ENCODE measurements around the gene CTXND2.
"Not testable (repeated sequence)": the region's sequence is repeated elsewhere in the genome, so short reads cannot be mapped to it uniquely, and the experiment has no call there.

Gene CTXND2

GRCh38 chr1:150887018-150887417 lies at the start of gene CTXND2:
TSS of gene CTXND2 (plus strand) at chr1:150887136. CDS start at chr1:150912315, 25,179 bp downstream.
- DNase-seq = no peak

DNA sequence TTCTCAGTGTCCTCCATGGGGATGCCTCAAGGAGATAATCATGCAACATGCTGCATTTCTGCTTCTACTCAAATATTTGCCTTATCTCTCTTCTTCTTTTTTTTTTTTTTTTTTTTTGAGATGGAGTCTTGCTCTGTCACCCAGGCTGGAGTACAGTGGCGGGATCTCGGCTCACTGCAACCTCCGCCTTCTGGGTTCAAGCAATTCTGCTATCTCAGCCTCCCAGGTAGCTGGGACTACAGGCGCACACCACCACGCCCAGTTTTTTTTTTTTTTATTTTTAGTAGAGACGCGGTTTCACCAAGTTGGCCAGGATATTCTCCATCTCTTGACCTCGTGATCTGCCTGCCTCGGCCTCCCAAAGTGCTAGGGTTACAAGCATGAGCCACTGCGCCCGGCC lies 46.1 kb upstream of the CTXND2 start:
- not testable (repeated sequence) for DNase-seq

DNA sequence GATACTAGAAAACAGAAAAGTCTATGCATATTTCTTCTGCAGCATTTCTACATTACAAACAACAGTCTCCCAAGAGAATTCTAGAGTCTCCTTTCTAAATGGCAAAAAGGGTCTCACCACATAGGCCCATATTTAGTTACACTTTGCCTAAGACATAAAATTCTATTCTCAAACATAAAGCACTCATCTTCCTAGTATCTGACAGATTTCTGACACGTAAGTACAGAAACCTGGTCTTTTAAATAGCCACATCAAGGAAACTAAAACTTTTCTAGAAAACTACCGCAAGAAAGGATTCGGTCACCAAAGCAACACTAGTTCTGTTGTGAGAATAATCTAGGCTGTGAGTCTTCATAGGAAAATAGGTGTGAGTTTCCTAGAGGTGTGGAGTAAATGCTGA lies 45.3 kb upstream of the CTXND2 start:
- DNase-seq = peak in 1 of 2 donors; percentile 48

- no peak for DNase-seq
Observed at GRCh38 chr1:150842343-150842742, 44.6 kb upstream of the CTXND2 start.

- no peak for DNase-seq
Observed at GRCh38 chr1:150842964-150843363, 44.0 kb upstream of the CTXND2 start.

DNA sequence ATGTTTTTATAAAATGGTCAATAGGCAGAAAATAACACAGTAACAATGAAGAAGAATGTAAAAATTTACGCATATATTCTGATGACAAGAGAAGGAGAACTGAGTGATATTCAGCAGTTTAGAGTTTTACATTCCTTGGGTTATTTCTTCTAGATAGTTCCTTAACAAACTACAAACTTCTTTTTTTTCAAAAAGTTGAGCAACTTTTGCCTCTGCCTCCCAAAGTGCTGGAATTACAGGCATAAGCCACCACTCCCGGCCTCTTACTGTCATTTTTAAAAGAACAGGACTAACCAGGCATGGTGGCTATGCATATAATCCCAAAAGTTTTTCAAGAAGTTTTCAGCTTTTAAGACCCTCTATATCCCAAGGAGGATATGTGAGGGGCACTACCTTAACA lies 43.5 kb upstream of the CTXND2 start:
- DNase-seq = no peak

DNA sequence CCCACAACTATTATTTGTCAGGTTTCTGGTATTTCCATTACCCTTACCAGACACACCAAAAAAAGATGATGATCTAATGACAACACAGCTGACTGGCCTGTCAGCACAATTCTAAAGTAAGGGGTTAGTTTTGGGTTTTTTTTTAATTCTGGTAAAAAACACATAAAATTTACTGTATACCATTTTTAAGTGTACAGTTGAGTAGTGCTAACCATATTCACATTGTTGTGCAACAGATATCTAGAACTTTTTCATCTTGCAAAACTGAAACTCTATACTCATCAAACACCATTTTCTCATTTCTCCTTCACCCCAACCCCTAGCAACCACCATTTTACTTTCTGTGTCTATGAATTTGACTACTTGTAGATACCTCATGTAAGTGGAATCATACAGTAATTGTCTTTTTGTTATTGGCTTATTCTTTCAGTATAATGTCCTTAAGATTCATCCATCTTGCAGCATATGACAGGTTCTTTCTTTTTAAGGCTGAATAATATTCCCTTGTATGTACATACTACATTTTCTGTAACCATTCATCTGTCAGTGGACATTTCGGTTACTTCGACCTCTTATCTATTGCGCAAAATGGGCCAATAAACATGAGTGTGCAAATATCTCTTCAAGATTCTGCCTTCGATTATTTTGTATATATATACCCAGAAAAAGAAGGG lies 40.3 kb upstream of the CTXND2 start:
- no peak for DNase-seq

DNA sequence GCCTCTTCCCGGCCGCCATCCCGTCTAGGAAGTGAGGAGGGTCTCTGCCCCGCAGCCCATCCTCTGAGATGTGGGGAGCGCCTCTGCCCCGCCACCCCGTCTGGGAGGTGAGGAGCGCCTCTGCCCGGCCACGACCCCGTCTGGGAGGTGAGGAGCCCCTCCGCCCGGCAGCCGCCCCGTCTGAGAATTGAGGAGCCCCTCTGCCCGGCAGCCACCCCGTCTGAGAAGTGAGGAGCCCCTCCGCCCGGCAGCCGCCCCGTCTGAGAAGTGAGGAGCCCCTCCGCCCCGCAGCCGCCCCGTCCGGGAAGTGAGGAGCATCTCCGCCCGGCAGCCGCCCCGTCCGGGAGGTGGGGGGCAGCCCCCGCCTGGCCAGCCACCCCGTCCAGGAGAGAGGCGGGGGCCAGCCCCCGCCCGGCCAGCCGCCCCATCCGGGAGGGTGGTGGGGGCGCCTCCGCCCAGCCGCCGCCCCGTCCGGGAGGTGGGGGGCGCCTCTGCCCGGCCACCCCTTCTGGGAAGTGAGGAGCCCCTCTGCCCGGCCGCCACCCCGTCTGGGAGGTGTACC lies 36.1 kb upstream of the CTXND2 start:
- not testable (repeated sequence) for DNase-seq

DNA sequence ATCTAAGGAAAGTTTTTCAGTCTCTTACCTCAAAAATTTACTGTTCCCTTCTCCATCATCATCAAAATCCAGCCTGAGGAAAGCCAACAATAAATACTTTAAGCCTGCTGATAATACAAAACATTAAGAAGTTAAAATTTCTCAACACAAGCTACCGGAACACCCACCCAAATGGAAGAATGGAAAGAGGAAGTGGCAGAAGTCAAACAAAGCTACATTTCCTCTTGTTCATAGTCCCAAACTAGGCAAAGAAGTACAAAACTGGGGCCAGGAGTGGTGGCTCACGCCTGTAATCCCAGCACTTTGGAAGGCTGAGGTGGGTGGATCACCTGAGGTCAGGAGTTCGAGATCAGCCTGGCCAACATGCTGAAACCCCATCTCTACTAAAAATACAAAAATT lies 34.2 kb upstream of the CTXND2 start:
- DNase-seq = not testable (repeated sequence)

DNA sequence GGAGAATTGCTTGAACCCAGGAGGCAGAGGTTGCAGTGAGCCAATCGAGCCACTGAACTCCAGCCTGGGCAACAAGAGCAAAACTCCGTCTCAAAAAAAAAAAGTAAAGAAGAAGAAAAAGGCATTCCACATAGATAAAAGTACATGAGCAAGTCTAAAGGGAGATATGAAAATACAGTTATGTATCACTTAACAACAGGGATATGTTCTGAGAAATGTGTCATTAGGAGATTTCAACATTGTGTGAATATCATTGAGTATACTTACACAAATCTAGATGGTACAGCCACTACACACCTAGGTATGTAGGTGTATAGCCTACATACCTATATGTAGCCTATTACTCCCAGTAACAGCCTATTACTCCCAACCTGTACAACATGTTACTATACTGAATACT lies 23.2 kb upstream of the CTXND2 start:
- DNase-seq = no peak

DNA sequence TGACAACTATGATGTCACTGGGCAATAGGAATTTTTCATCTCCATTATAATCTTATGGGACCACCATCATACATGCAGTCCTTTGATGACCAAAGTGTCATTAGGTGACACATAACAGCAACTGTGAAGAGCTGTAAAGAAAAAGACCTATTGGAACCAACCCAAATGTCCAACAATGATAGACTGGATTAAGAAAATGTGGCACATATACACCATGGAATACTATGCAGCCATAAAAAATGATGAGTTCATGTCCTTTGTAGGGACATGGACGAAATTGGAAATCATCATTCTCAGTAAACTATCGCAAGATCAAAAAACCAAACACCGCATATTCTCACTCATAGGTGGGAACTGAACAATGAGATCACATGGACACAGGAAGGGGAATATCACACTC lies 22.7 kb upstream of the CTXND2 start:
- DNase-seq = not testable (repeated sequence)

GRCh38 chr1:150869683-150870082 lies 17.3 kb upstream of the CTXND2 start:
- DNase-seq = no peak

DNA sequence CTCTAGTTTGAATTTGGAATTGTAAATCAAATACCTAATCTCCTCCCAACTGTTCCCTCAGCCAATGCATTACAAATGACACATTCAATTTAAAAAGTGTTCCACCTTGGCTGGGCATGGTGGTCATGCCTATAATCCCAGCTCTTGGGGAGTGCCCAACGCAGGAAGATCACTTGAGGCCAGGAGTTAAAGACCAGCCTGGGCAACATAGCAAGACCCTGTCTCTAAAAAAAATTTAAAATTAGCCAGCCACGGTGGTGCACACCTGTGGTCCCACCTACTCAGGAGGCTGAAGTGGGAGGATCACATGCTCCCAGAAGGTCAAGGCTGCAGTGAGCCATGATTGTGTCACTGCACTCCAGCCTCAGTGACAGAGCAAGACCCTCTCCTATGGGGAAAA lies 14.4 kb upstream of the CTXND2 start:
- no peak for DNase-seq

DNA sequence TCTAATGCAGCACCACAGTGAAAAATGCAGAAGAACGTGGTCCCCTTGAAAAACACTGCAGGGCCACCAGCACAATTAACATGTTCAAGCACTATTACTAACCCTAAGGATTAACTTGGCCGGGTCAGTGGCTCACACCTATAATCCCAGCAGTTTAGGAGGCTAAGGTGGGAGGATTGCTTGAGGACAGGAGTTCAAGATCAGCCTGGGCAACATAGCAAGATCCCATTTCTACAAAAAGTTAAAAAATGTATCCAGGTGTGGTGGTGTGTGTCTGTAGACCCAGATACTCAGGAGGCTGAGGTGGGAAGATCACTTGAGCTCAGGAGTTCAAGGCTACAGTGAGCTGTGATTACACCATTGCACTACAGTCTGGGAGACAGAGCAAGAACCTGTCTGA lies 13.4 kb upstream of the CTXND2 start:
- DNase-seq = no peak

GRCh38 chr1:150874455-150875196 lies 12.3 kb upstream of the CTXND2 start:
- DNase-seq = peak in 1 of 2 donors; percentile 34

GRCh38 chr1:150875197-150876118 lies 11.5 kb upstream of the CTXND2 start:
- no peak for DNase-seq

GRCh38 chr1:150876119-150876454 lies 10.8 kb upstream of the CTXND2 start:
- DNase-seq = no peak

GRCh38 chr1:150878931-150879330 lies 8.0 kb upstream of the CTXND2 start:
- not testable (repeated sequence) for DNase-seq

DNA sequence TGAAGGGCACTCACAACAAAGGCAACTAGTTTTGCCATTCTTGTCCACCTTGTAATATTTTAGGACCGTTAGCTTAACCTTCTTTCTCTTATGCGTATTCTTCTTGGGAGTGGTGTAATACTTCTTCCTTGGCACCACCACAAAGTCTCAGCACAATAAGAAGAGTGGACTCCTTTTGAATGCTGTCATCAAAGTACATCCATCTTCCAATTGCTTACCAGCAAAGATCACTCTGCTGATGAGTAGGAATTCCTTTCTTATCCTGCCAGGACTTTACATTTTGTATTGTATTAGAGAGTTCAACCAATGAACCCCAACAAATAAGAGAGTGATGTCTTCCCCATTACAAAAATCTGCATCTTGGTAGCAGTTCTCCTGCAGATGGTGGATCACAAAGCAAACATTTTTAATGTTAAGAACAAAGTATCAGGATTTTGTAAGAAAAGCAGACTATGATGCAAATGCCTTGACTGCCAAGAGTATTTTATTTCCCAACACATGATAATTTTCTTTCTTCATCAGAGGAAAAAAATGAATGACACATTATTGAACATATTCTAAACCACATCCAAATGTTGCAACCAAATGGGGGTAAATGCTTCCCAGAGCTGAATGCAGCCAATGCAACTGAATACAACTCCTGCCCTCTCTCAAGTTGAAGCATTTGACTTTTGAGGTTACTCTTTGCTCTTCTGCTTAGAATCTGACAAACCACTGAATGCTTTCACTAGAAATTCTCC lies 5.4 kb upstream of the CTXND2 start:
- DNase-seq = no peak

DNA sequence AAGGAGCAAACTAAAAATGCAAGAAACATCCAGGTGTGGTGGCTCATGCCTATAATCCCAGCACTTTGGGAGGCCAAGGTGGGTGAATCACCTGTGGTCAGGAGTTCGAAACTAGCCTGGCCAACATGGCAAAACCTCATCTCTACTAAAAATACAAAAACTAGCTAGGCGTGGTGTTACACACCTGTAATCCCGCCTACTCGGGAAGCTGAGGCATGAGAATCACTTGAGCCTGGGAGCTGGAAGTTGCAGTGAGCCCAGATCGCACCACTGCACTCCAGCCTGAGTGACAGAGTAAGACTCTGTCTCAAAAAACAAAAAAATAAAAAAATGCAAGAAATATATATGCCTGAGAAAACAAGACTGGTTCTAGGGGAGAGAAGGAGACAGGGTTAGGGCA lies 3.8 kb upstream of the CTXND2 start:
- DNase-seq = not testable (repeated sequence)

DNA sequence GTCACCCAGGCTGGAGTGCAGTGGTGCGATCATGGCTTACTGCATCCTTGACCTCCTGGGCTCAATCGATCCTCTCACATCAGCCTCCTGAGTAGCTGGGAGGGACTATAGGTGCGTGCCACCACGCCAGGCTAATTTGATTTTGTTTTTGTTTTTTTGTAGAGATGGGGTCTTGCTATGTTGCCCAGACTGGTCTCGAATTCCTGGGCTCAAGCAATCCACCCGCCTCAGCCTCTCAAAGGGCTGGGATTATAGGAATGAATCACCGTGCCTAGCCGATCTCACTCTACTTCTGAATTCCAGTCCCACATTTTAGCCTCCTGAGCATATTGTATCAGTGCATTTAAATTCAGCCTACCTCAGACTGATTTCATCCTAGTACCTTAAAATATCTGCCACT lies 1.8 kb downstream of the CTXND2 start:
- no peak for DNase-seq

- DNase-seq = peak in 1 of 2 donors; percentile 14
Observed at GRCh38 chr1:150890033-150890416, 3.1 kb downstream of the CTXND2 start.
